HEK293 (cell line): Measurements from ENCODE around the gene ILK.
A peak's percentile ranks its signal among the peaks of the same experiment; 100 is the strongest.

ENCODE experiments used
- CTCF ChIA-PET: fragments of 350-600 bp; formaldehyde crosslinking; extraction: SDS; loops from one replicate; lab custom pipeline; 2021; ENCODE audit warnings: antibody characterized with exemption; lab: Yijun Ruan, JAX
- POLR2A ChIA-PET: fragments of 300-600 bp; formaldehyde crosslinking; extraction: SDS; loops from one replicate; lab custom pipeline; 2020; ENCODE audit warnings: antibody characterized with exemption, inconsistent platforms; lab: Yijun Ruan, JAX
- H3K27ac ChIP-seq: fragments of 200-500 bp; sonication (Bioruptor generic); 2 replicates; pipeline ENCODE4 v1.5.1; 2014; ENCODE audit warnings: low read depth, low read length, control low read depth, inconsistent platforms; ENCODE audit errors: extremely low read depth
- H3K36me3 ChIP-seq, 2 experiments: fragments of 200-500 bp in 1 of 2; sonication (Bioruptor generic) in 1 of 2; 1 replicate in 1 of 2; 2 replicates in 1 of 2; pipeline ENCODE4 v1.5.1; 2014 to 2017; ENCODE audit warnings: inconsistent platforms in 2 of 2, low read length in 2 of 2; ENCODE audit not compliant: control insufficient read depth in 2 of 2, insufficient read depth in 1 of 2
- H3K4me1 ChIP-seq: fragments of 200-500 bp; sonication (Bioruptor generic); 2 replicates; pipeline ENCODE4 v1.5.1; 2014; ENCODE audit warnings: mild to moderate bottlenecking, low read length, inconsistent platforms; ENCODE audit not compliant: control insufficient read depth, insufficient read depth
- H3K4me3 ChIP-seq: 2 replicates; pipeline ENCODE4 v1.5.1; 2011; ENCODE audit warnings: low read depth, mild to moderate bottlenecking, control low read depth, low read length, moderate library complexity
- H3K9me3 ChIP-seq: fragments of 200-500 bp; sonication (Bioruptor generic); 2 replicates; pipeline ENCODE4 v1.5.1; 2014; ENCODE audit warnings: low read depth, low read length, inconsistent platforms; ENCODE audit not compliant: control insufficient read depth, insufficient read depth
- GLI4 ChIP-seq: fragments of 450-650 bp; formaldehyde crosslinking; IDR thresholded peaks from 2 replicates; pipeline ENCODE4 v1.5.1; 2016; ENCODE audit warnings: missing biosample characterization, missing genetic modification characterization
- KLF9 ChIP-seq: fragments of 450-650 bp; formaldehyde crosslinking; IDR thresholded peaks from 2 replicates; pipeline ENCODE4 v1.5.1; 2016; ENCODE audit warnings: missing biosample characterization, missing genetic modification characterization, low read depth
- PRDM4 ChIP-seq: fragments of 450-650 bp; formaldehyde crosslinking; IDR thresholded peaks from 2 replicates; pipeline ENCODE4 v1.5.1; 2017; ENCODE audit warnings: missing biosample characterization, missing genetic modification characterization
- PRDM6 ChIP-seq: fragments of 450-650 bp; formaldehyde crosslinking; IDR thresholded peaks from 2 replicates; pipeline ENCODE4 v1.5.1; 2017; ENCODE audit warnings: missing biosample characterization, missing genetic modification characterization
- SCRT2 ChIP-seq: fragments of 450-650 bp; formaldehyde crosslinking; IDR thresholded peaks from 2 replicates; pipeline ENCODE4 v1.5.1; 2016; ENCODE audit warnings: missing biosample characterization, missing genetic modification characterization
- SETDB1 ChIP-seq: IDR thresholded peaks from one replicate; pipeline ENCODE4 v1.6.1; 2017; ENCODE audit warnings: mild to moderate bottlenecking, low read length, moderate library complexity, mixed read lengths; ENCODE audit not compliant: insufficient read length
- YY2 ChIP-seq: fragments of 450-650 bp; formaldehyde crosslinking; IDR thresholded peaks from 2 replicates; pipeline ENCODE4 v1.5.1; 2016; ENCODE audit warnings: missing biosample characterization, missing genetic modification characterization
- ZBTB8A ChIP-seq: fragments of 450-650 bp; formaldehyde crosslinking; IDR thresholded peaks from 2 replicates; pipeline ENCODE4 v1.5.1; 2016; ENCODE audit warnings: missing biosample characterization, missing genetic modification characterization
- ZFHX2 ChIP-seq: fragments of 450-650 bp; formaldehyde crosslinking; conservative IDR thresholded peaks from 2 replicates; pipeline ENCODE4 v1.5.1; 2016; ENCODE audit warnings: missing biosample characterization, missing genetic modification characterization
- ZFP69B ChIP-seq: fragments of 450-650 bp; formaldehyde crosslinking; IDR thresholded peaks from 2 replicates; pipeline ENCODE4 v1.5.1; 2016; ENCODE audit warnings: missing biosample characterization, missing genetic modification characterization
- ZNF114 ChIP-seq: fragments of 450-650 bp; formaldehyde crosslinking; IDR thresholded peaks from 2 replicates; pipeline ENCODE4 v1.5.0; 2017; ENCODE audit warnings: missing biosample characterization, missing genetic modification characterization
- ZNF121 ChIP-seq: fragments of 450-650 bp; formaldehyde crosslinking; IDR thresholded peaks from 2 replicates; pipeline ENCODE4 v1.5.1; 2016; ENCODE audit warnings: missing biosample characterization, missing genetic modification characterization
- ZNF157 ChIP-seq: fragments of 450-650 bp; formaldehyde crosslinking; IDR thresholded peaks from 2 replicates; pipeline ENCODE4 v1.5.1; 2016; ENCODE audit warnings: missing biosample characterization, missing genetic modification characterization
- ZNF175 ChIP-seq: fragments of 450-650 bp; formaldehyde crosslinking; IDR thresholded peaks from 2 replicates; pipeline ENCODE4 v1.5.1; 2016; ENCODE audit warnings: missing biosample characterization, missing genetic modification characterization
- ZNF19 ChIP-seq: fragments of 450-650 bp; formaldehyde crosslinking; IDR thresholded peaks from 2 replicates; pipeline ENCODE4; 2016; ENCODE audit warnings: missing biosample characterization, missing genetic modification characterization, low read depth
- ZNF223 ChIP-seq: fragments of 450-650 bp; formaldehyde crosslinking; IDR thresholded peaks from 2 replicates; pipeline ENCODE4 v1.5.1; 2016; ENCODE audit warnings: missing biosample characterization, missing genetic modification characterization
- ZNF24 ChIP-seq: fragments of 450-650 bp; formaldehyde crosslinking; IDR thresholded peaks from 2 replicates; pipeline ENCODE4 v1.5.1; 2016; ENCODE audit warnings: missing biosample characterization, missing genetic modification characterization
- ZNF341 ChIP-seq: fragments of 450-650 bp; formaldehyde crosslinking; IDR thresholded peaks from 2 replicates; pipeline ENCODE4; 2016; ENCODE audit warnings: low read depth, missing biosample characterization, missing genetic modification characterization
- ZNF354C ChIP-seq: fragments of 450-650 bp; formaldehyde crosslinking; IDR thresholded peaks from 2 replicates; pipeline ENCODE4 v1.5.1; 2016; ENCODE audit warnings: missing biosample characterization, missing genetic modification characterization, low read depth, borderline replicate concordance
- ZNF394 ChIP-seq: fragments of 450-650 bp; formaldehyde crosslinking; IDR thresholded peaks from 2 replicates; pipeline ENCODE4 v1.5.1; 2016; ENCODE audit warnings: missing biosample characterization, missing genetic modification characterization, mild to moderate bottlenecking, moderate library complexity, borderline replicate concordance
- ZNF510 ChIP-seq: fragments of 450-650 bp; formaldehyde crosslinking; IDR thresholded peaks from 2 replicates; pipeline ENCODE4 v1.5.1; 2018; ENCODE audit warnings: mild to moderate bottlenecking, missing genetic modification characterization, missing biosample characterization; ENCODE audit not compliant: insufficient replicate concordance
- ZNF558 ChIP-seq: fragments of 450-650 bp; formaldehyde crosslinking; IDR thresholded peaks from 2 replicates; pipeline ENCODE4 v1.5.1; 2016; ENCODE audit warnings: missing biosample characterization, missing genetic modification characterization
- ZNF623 ChIP-seq: fragments of 450-650 bp; formaldehyde crosslinking; IDR thresholded peaks from 2 replicates; pipeline ENCODE4 v1.5.1; 2016; ENCODE audit warnings: missing biosample characterization, missing genetic modification characterization
- ZNF624 ChIP-seq: fragments of 450-650 bp; formaldehyde crosslinking; IDR thresholded peaks from 2 replicates; pipeline ENCODE4 v1.5.1; 2017; ENCODE audit warnings: missing biosample characterization, missing genetic modification characterization
- ZNF660 ChIP-seq: fragments of 450-650 bp; IDR thresholded peaks from 2 replicates; pipeline ENCODE4 v1.5.1; 2018; ENCODE audit warnings: missing biosample characterization, mild to moderate bottlenecking, missing genetic modification characterization
- ZNF677 ChIP-seq: fragments of 450-650 bp; IDR thresholded peaks from 2 replicates; pipeline ENCODE4 v1.5.0; 2018; ENCODE audit warnings: missing biosample characterization, mild to moderate bottlenecking, missing genetic modification characterization, moderate library complexity
- ZNF704 ChIP-seq: fragments of 450-650 bp; formaldehyde crosslinking; IDR thresholded peaks from 2 replicates; pipeline ENCODE4 v1.5.1; 2016; ENCODE audit warnings: missing biosample characterization, missing genetic modification characterization
- ZSCAN16 ChIP-seq: fragments of 450-650 bp; formaldehyde crosslinking; IDR thresholded peaks from 2 replicates; pipeline ENCODE4 v1.5.1; 2016; ENCODE audit warnings: missing biosample characterization, missing genetic modification characterization
- ZSCAN18 ChIP-seq: fragments of 450-650 bp; formaldehyde crosslinking; IDR thresholded peaks from 2 replicates; pipeline ENCODE4 v1.5.1; 2016; ENCODE audit warnings: missing biosample characterization, missing genetic modification characterization
- ZSCAN5A ChIP-seq: fragments of 450-650 bp; formaldehyde crosslinking; IDR thresholded peaks from 2 replicates; pipeline ENCODE4 v1.5.1; 2016; ENCODE audit warnings: missing biosample characterization, missing genetic modification characterization

Gene ILK

GRCh38 chr11:6603287-6604080 is at the start of gene ILK, which contains the start of gene RRP8:
Gene ILK (plus strand): TSS chr11:6603774. CDS start chr11:6604272, 498 bp downstream.
Gene RRP8 (minus strand): TSS chr11:6603616. CDS start chr11:6603502, 114 bp downstream.
- H3K4me1 ChIP-seq, result no peaks in the 10 kb centered on the region
- CTCF ChIA-PET, result interaction anchor here (1.2 to 2.4 kb wide), 6 partner anchors 72 to 224 kb away, joined by 3 to 16 read pairs (median 6); partner anchors contain the start of gene MRPL17
- H3K27ac ChIP-seq, result peak within 1 kb of the TSS; percentile 61
- peak within 1 kb of the TSS; percentile 92 for H3K4me3 ChIP-seq
- POLR2A ChIA-PET, result interaction anchor here (1.0 to 3.2 kb wide), 10 partner anchors 9 to 224 kb away, joined by 3 to 20 read pairs (median 4); partner anchors contain the start of genes ARFIP2, MRPL17, TAF10 and TIMM10B
- H3K9me3 ChIP-seq, result no peaks in the 10 kb centered on the region
- H3K36me3 ChIP-seq, result peaks cover 0 to 55% of the 10 kb centered on the region in 2 experiments; a peak in 1 of 3 replicates
- TF ChIP-seq ZNF624 (no peak), GLI4 (tag by site-specific recombination) (no peak), ZSCAN18 (tag by site-specific recombination) (0 out of 2 replicates have a peak, but pooled peaks have one; percentile 52), ZNF223 (no peak), ZSCAN16 (tag by site-specific recombination) (no peak), SCRT2 (tag by site-specific recombination) (peak; percentile 97), ZFHX2 (tag by site-specific recombination) (peak; percentile 55), ZNF19 (tag by site-specific recombination) (no peak), ZNF341 (tag by site-specific recombination) (peak; percentile 58), ZNF660 (peak; percentile 86), ZSCAN5A (tag by site-specific recombination) (no peak), ZNF354C (tag by site-specific recombination) (no peak), ZNF558 (tag by site-specific recombination) (no peak), ZFP69B (tag by site-specific recombination) (no peak), PRDM6 (tag by site-specific recombination) (no peak), ZNF175 (tag by site-specific recombination) (no peak), ZBTB8A (0 out of 2 replicates have a peak, but pooled peaks have one; percentile 24), ZNF623 (tag by site-specific recombination) (no peak), PRDM4 (tag by site-specific recombination) (no peak), ZNF157 (tag by site-specific recombination) (no peak), ZNF114 (tag by site-specific recombination) (no peak), ZNF121 (tag by site-specific recombination) (no peak), ZNF677 (tag by site-specific recombination) (no peak), ZNF510 (tag by site-specific recombination) (no peak), SETDB1 (no peak), YY2 (tag by site-specific recombination) (no peak), ZNF704 (no peak), KLF9 (peak; percentile 46), ZNF24 (tag by site-specific recombination) (0 out of 2 replicates have a peak, but pooled peaks have one; percentile 53), ZNF394 (tag by site-specific recombination) (no peak; the same call in 1 of the 2 replicates)
